SU-DHL-6 (cell line): Measurements from ENCODE around the gene CST11.

Source experiments
- CTCF ChIP-seq: fragments of 200-600 bp; sonication (generic); IDR thresholded peaks from one replicate; pipeline ENCODE4 v1.5.1; 2017; ENCODE audit warnings: antibody characterized with exemption, mild to moderate bottlenecking, low read length, moderate library complexity; ENCODE audit not compliant: insufficient read depth, poor library complexity, severe bottlenecking
- EZH2phosphoT487 ChIP-seq: fragments of 200-600 bp; sonication (generic), shearing (Covaris generic); conservative IDR thresholded peaks from 2 replicates; pipeline ENCODE4 v1.6.1; 2018; ENCODE audit warnings: mild to moderate bottlenecking, antibody characterized with exemption, low read length, moderate library complexity, mixed read lengths

GRCh38 chr20:23477223-23477622 is 24.5 kb upstream of the CST11 start:
- TF ChIP-seq CTCF (no peak), EZH2phosphoT487 (no peak)
